COLO668 (cell line): ENCODE measurements around the gene ADAMTS3.

ENCODE experiments used
- DNase-seq: peaks from one replicate; lab custom pipeline; 2025; ENCODE audit not compliant: unreplicated experiment; lab: John Stamatoyannopoulos, UW

Gene ADAMTS3

GRCh38 chr4:72568959-72569718 lies at the start of gene ADAMTS3:
TSS of gene ADAMTS3 (minus strand) at chr4:72569221. CDS start at chr4:72568762, 459 bp downstream.
- peak; percentile 30 for DNase-seq

GRCh38 chr4:72613959-72614358 lies 44.9 kb upstream of the ADAMTS3 start:
- no peak for DNase-seq

- DNase-seq, result no peak
These were observed 37.7 kb upstream of the ADAMTS3 start for GRCh38 chr4:72606751-72607150.

GRCh38 chr4:72604324-72604723 lies 35.3 kb upstream of the ADAMTS3 start:
- DNase-seq, result no peak

GRCh38 chr4:72602396-72603376 lies 33.7 kb upstream of the ADAMTS3 start:
- DNase-seq, result no peak

- DNase-seq, result no peak
These were observed 22.8 kb upstream of the ADAMTS3 start for GRCh38 chr4:72591547-72592454.

GRCh38 chr4:72587334-72587733 lies 18.3 kb upstream of the ADAMTS3 start:
- no peak for DNase-seq

- no peak for DNase-seq
These were observed 13.8 kb upstream of the ADAMTS3 start for GRCh38 chr4:72582853-72583252.

GRCh38 chr4:72577211-72577610 lies 8.2 kb upstream of the ADAMTS3 start:
- DNase-seq, result no peak

GRCh38 chr4:72571337-72571736 lies 2.3 kb upstream of the ADAMTS3 start:
- no peak for DNase-seq

GRCh38 chr4:72569719-72570235 lies 756 bp upstream of the ADAMTS3 start:
- no peak for DNase-seq

- DNase-seq, result peak; percentile 28
These were observed 973 bp downstream of the ADAMTS3 start for GRCh38 chr4:72567821-72568675.

- no peak for DNase-seq
These were observed 2.0 kb downstream of the ADAMTS3 start for GRCh38 chr4:72567036-72567435.

- no peak for DNase-seq
These were observed 2.5 kb downstream of the ADAMTS3 start for GRCh38 chr4:72566464-72566972.

GRCh38 chr4:72564789-72565188 lies 4.2 kb downstream of the ADAMTS3 start:
- no peak for DNase-seq

GRCh38 chr4:72564184-72564583 lies 4.8 kb downstream of the ADAMTS3 start:
- no peak for DNase-seq

GRCh38 chr4:72558655-72559054 lies 10.4 kb downstream of the ADAMTS3 start:
- DNase-seq, result no peak

GRCh38 chr4:72557021-72557420 lies 12.0 kb downstream of the ADAMTS3 start:
- no peak for DNase-seq

GRCh38 chr4:72555377-72555831 lies 13.6 kb downstream of the ADAMTS3 start:
- DNase-seq, result no peak
